Common myeloid progenitor, CD34-positive (primary cell): ENCODE measurements around the gene OPRM1.

Source experiments
- CTCF ChIA-PET: fragments of 350-600 bp; sonication (Branson Sonifier 250); formaldehyde crosslinking; loops from one replicate; lab custom pipeline; 2021; ENCODE audit warnings: antibody characterized with exemption; lab: Charles Lee
- POLR2A ChIA-PET: fragments of 350-600 bp; sonication (Branson Sonifier 250); formaldehyde crosslinking; loops from one replicate; lab custom pipeline; 2021; ENCODE audit warnings: antibody characterized with exemption; lab: Charles Lee
- DNase-seq, 3 donors: peaks; one replicate each; pipeline versions ENCODE4 v3.0.0 to v3.0.0-alpha.2; 2013
- H3K27ac ChIP-seq, 2 experiments: 1 replicate in 1 of 2; 2 replicates in 1 of 2; pipeline ENCODE4 v1.7.0; 2013; ENCODE audit warnings: inconsistent platforms in 2 of 2, low read length in 2 of 2, mild to moderate bottlenecking in 2 of 2, low read depth in 1 of 2, moderate library complexity in 1 of 2; ENCODE audit not compliant: severe bottlenecking in 2 of 2, insufficient read depth in 1 of 2, poor library complexity in 1 of 2
- H3K27me3 ChIP-seq, 5 experiments: replicated peaks in 2 of 5; 1 replicate in 3 of 5; 2 replicates in 2 of 5; pipeline versions ENCODE4 v1.6.1 to v1.7.0; 2013; ENCODE audit warnings: low read length in 4 of 5, mild to moderate bottlenecking in 2 of 5, moderate library complexity in 2 of 5, inconsistent platforms in 1 of 5; ENCODE audit not compliant: insufficient read depth in 5 of 5, control insufficient read depth in 4 of 5
- H3K36me3 ChIP-seq, 4 experiments: 1 replicate in 2 of 4; 2 replicates in 2 of 4; pipeline versions ENCODE4 v1.6.1 to v1.7.0; 2013; ENCODE audit warnings: low read length in 3 of 4, control low read depth in 1 of 4, mild to moderate bottlenecking in 1 of 4; ENCODE audit not compliant: control insufficient read depth in 4 of 4, insufficient read depth in 4 of 4
- H3K4me1 ChIP-seq, 4 experiments: 1 replicate in 3 of 4; 2 replicates in 1 of 4; pipeline versions ENCODE4 v1.6.1 to v1.7.1; 2013; ENCODE audit warnings: low read length in 3 of 4, mild to moderate bottlenecking in 3 of 4, control low read depth in 1 of 4, inconsistent platforms in 1 of 4, moderate library complexity in 1 of 4; ENCODE audit not compliant: control insufficient read depth in 4 of 4, insufficient read depth in 4 of 4; ENCODE audit errors: control extremely low read depth in 1 of 4
- H3K4me3 ChIP-seq, 7 experiments: 1 replicate in 4 of 7; 2 replicates in 3 of 7; pipeline versions ENCODE4 v1.5.1 to v1.7.0; 2013; ENCODE audit warnings: mild to moderate bottlenecking in 7 of 7, low read length in 6 of 7, moderate library complexity in 6 of 7, inconsistent platforms in 2 of 7, low read depth in 2 of 7, control low read depth in 1 of 7; ENCODE audit not compliant: insufficient read depth in 4 of 7, control insufficient read depth in 1 of 7; ENCODE audit errors: extremely low read depth in 1 of 7
- H3K9me3 ChIP-seq, 5 experiments: 1 replicate in 4 of 5; 2 replicates in 1 of 5; pipeline versions ENCODE4 v1.6.1 to v1.7.1; 2013; ENCODE audit warnings: low read length in 4 of 5, mild to moderate bottlenecking in 2 of 5, inconsistent platforms in 1 of 5, low read depth in 1 of 5, moderate library complexity in 1 of 5; ENCODE audit not compliant: control insufficient read depth in 4 of 5, insufficient read depth in 2 of 5; ENCODE audit errors: control extremely low read depth in 1 of 5
- WGBS: methylation state at CpG from one replicate; pipeline ENCODE4 v1.1.5; 2013; ENCODE audit not compliant: insufficient coverage; 5-methylcytosine and 5-hydroxymethylcytosine counted together

The OPRM1 gene

GRCh38 chr6:154096834-154097233 lies 57.8 kb downstream of the OPRM1 start:
- no CpG with 5 or more reads among the region's 3 CpGs for WGBS
- ChIA-PET POLR2A (no interaction called here), CTCF (no interaction called here)
- no peak for DNase-seq
- Histone ChIP-seq H3K36me3 (no peaks in the 10 kb centered on the region), H3K27me3 (no peaks in the 10 kb centered on the region), H3K4me3 (no peak overlapping the region), H3K9me3 (no peaks in the 10 kb centered on the region), H3K27ac (no peak overlapping the region), H3K4me1 (no peaks in the 10 kb centered on the region)

DNA sequence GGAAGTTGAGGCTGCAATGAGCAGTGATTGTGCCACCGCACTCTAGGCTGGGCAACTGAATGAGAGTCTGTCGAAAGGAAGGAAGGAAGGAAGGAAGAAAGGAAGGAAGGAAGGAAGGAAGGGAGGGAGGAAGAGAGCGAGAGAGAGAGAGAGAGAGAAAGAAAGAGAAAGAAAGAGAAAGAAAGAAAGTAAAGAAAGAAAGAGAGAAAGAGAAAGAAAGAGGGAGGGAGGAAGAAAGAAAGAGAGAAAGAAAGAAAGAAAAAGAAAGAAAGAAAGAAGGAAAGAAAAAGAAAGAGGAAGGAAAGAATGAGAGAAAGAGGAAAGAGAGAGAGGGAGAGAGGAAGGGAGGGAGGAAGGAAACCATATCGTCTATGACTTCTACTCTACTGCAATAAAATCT lies 60.2 kb downstream of the OPRM1 start:
- H3K9me3 ChIP-seq, result no peaks in the 10 kb centered on the region
- 97% methylated on average over 3 of the region's 4 CpGs for WGBS
- ChIA-PET POLR2A (no interaction called here), CTCF (no interaction called here)
- H3K4me1 ChIP-seq, result no peaks in the 10 kb centered on the region
- H3K27ac ChIP-seq, result no peak overlapping the region
- H3K36me3 ChIP-seq, result no peaks in the 10 kb centered on the region
- no peak overlapping the region for H3K4me3 ChIP-seq
- DNase-seq, result no peak
- no peaks in the 10 kb centered on the region for H3K27me3 ChIP-seq

- WGBS, result 100% methylated on average over 1 of the region's 2 CpGs
- no peaks in the 10 kb centered on the region for H3K36me3 ChIP-seq
- POLR2A ChIA-PET, result no interaction called here
- H3K9me3 ChIP-seq, result peaks cover 0 to 4% (median 0%) of the 10 kb centered on the region in 5 experiments
- H3K4me3 ChIP-seq, result no peak overlapping the region
- no peaks in the 10 kb centered on the region for H3K27me3 ChIP-seq
- CTCF ChIA-PET, result no interaction called here
- no peak overlapping the region for H3K27ac ChIP-seq
- H3K4me1 ChIP-seq, result no peaks in the 10 kb centered on the region
- no peak for DNase-seq
These were observed 67.2 kb downstream of the OPRM1 start for GRCh38 chr6:154106251-154106650.

DNA sequence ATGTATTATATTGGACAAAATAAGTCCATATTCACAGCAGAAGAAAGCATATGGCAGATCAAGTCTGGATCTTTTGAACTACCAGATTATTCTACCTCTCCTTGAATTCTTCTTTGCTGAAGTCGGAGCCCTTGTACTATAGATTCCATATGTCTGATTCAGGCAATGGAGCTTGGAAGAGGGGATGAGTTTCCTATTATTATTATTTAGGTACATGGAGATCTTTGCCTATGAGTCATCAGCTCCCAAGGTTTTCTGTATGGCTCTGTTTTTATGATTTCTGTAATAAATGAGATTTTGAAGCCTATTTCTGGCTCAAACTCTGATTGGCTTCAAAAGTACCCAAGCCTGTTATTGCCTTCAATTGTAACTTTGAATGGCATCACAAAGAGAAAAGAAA lies 72.0 kb downstream of the OPRM1 start:
- no peak overlapping the region for H3K27ac ChIP-seq
- H3K27me3 ChIP-seq, result no peaks in the 10 kb centered on the region
- ChIA-PET POLR2A (no interaction called here), CTCF (no interaction called here)
- no peaks in the 10 kb centered on the region for H3K36me3 ChIP-seq
- peaks cover 0 to 2% (median 0%) of the 10 kb centered on the region in 5 experiments for H3K9me3 ChIP-seq
- no peak overlapping the region for H3K4me3 ChIP-seq
- whole genome bisulfite sequencing, result no CpG with 5 or more reads among the region's 1 CpG
- no peaks in the 10 kb centered on the region for H3K4me1 ChIP-seq
- no peak for DNase-seq

DNA sequence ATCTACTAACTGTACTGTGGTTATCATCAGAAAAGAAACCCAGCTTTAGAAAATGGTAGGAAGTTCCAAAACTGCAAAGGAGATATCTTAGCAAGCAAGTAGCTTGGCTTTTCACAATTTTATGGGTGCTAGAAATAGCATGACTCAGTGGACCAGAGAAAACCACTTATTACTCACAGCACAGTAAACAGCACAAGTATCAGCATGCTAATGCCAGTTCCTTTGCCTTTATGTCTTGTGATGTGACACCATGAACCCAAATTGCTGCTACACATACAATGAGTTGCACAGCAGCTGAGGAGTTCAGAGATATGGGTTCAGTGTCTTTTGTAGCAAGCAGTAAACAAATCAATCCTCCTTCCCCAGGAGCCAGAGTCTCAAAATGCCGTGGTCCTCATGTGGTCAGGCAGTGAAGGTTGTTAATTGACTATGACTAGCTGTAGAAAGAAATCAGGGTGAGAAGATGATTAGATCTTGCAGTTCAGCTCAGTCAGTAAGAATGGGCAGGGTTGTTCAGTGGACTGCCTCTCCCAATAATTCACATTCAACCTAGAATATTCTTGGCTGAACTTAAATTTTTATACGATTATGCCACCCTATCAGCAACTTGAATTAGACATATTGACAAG lies 73.3 kb downstream of the OPRM1 start:
- ChIA-PET POLR2A (no interaction called here), CTCF (no interaction called here)
- 100% methylated on average over 2 of the region's 2 CpGs for WGBS
- peaks cover 0 to 2% (median 0%) of the 10 kb centered on the region in 5 experiments for H3K9me3 ChIP-seq
- H3K4me1 ChIP-seq, result no peaks in the 10 kb centered on the region
- H3K27ac ChIP-seq, result no peak overlapping the region
- no peak for DNase-seq
- no peak overlapping the region for H3K4me3 ChIP-seq
- no peaks in the 10 kb centered on the region for H3K27me3 ChIP-seq
- no peaks in the 10 kb centered on the region for H3K36me3 ChIP-seq

GRCh38 chr6:154113392-154113791 lies 74.4 kb downstream of the OPRM1 start:
- Histone ChIP-seq H3K9me3 (peaks cover 0 to 2% (median 0%) of the 10 kb centered on the region in 5 experiments), H3K27ac (no peak overlapping the region), H3K4me3 (no peak overlapping the region), H3K27me3 (no peaks in the 10 kb centered on the region), H3K36me3 (no peaks in the 10 kb centered on the region), H3K4me1 (no peaks in the 10 kb centered on the region)
- 100% methylated on average over 2 of the region's 3 CpGs for WGBS
- ChIA-PET CTCF (interaction anchor here (0.7 kb wide), 1 partner anchor 257 kb away, joined by 3 read pairs; no protein-coding TSS in a partner anchor), POLR2A (no interaction called here)
- DNase-seq, result no peak

DNA sequence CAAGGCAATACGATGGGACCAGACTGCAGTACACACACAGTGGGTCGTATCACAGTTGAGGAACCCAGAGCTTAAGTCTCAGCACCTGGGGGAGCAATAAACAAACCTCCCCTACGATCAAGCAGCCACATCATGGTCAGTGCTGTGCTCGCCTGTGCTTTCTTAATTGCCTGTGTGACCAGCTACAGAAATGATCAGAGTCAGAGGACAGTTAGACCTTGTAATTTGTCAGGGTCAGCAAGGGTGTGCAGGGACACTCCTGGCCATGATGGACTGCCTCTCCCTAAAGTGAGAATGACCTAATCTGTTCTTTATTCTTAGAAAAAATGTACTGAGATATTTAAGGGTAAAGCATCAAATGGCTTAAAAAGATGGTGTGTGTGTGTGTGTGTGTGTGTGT lies 78.4 kb downstream of the OPRM1 start:
- H3K27me3 ChIP-seq, result peaks cover 0 to 2% (median 0%) of the 10 kb centered on the region in 5 experiments
- H3K9me3 ChIP-seq, result peaks cover 0 to 7% (median 0%) of the 10 kb centered on the region in 5 experiments
- POLR2A ChIA-PET, result no interaction called here
- H3K4me1 ChIP-seq, result no peaks in the 10 kb centered on the region
- CTCF ChIA-PET, result no interaction called here
- no peak overlapping the region for H3K27ac ChIP-seq
- no peaks in the 10 kb centered on the region for H3K36me3 ChIP-seq
- DNase-seq, result no peak
- WGBS, result 94% methylated on average over 4 of the region's 4 CpGs
- H3K4me3 ChIP-seq, result no peak overlapping the region
